ENCODE measurements around the gene GREB1. TPM values are rescaled to one million over a fixed set of nuclear protein-coding genes. Genes with fewer than 3 reads are reported as not detected.

The GREB1 gene
- total RNA-seq, 1 experiment from 2014 or later: 16.5 TPM

- H4K20me1 ChIP-seq (ENCODE audit: control insufficient read depth, insufficient read depth, insufficient read length): no peaks in the 10 kb centered on the region
- no peaks in the 10 kb centered on the region for H3K9me3 ChIP-seq (ENCODE audit: control insufficient read depth, low read depth, low read length)
- no peak overlapping the region for H2AFZ ChIP-seq (ENCODE audit: low read length)
- Mint-ChIP-seq H3K4me3 (no peak overlapping the region), H3K4me1 (no peaks in the 10 kb centered on the region), H3K27me3 (ENCODE audit: low read depth) (peaks cover 1% of the 10 kb centered on the region; the same call in 1 of the 2 replicates), H3K27ac (no peak overlapping the region), H3K36me3 (ENCODE audit: insufficient read depth in 1 of 3, low read depth in 3 of 3) (peaks cover 2 to 5% (median 4%) of the 10 kb centered on the region in 3 experiments; a peak in 4 of 7 replicates), H3K9me3 (no peaks in the 10 kb centered on the region)
- H4K5ac ChIP-seq (ENCODE audit: insufficient read length, low read depth, low read length): no peak overlapping the region
- no peak overlapping the region for H3T11ph ChIP-seq (ENCODE audit: low read length)
- H3K14ac ChIP-seq (ENCODE audit: insufficient read depth, low read length): no peak overlapping the region; the same call in 1 of the 2 replicates
- TF ChIP-seq, protein P1, sequence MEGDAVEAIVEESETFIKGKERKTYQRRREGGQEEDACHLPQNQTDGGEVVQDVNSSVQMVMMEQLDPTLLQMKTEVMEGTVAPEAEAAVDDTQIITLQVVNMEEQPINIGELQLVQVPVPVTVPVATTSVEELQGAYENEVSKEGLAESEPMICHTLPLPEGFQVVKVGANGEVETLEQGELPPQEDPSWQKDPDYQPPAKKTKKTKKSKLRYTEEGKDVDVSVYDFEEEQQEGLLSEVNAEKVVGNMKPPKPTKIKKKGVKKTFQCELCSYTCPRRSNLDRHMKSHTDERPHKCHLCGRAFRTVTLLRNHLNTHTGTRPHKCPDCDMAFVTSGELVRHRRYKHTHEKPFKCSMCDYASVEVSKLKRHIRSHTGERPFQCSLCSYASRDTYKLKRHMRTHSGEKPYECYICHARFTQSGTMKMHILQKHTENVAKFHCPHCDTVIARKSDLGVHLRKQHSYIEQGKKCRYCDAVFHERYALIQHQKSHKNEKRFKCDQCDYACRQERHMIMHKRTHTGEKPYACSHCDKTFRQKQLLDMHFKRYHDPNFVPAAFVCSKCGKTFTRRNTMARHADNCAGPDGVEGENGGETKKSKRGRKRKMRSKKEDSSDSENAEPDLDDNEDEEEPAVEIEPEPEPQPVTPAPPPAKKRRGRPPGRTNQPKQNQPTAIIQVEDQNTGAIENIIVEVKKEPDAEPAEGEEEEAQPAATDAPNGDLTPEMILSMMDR (conservative IDR thresholded peaks at IDR 0.05): no peak
- DNase-seq: no peak
- no peak overlapping the region for H3K56ac ChIP-seq (ENCODE audit: insufficient read length, low read depth, low read length)
- no peak overlapping the region for H3K18ac ChIP-seq (ENCODE audit: insufficient read length, low read depth, low read length)
- H2BK20ac ChIP-seq (ENCODE audit: low read depth, low read length, poor library complexity, severe bottlenecking): no peak overlapping the region
- H2BK120ac ChIP-seq (ENCODE audit: low read depth, low read length, poor library complexity, severe bottlenecking): no peak overlapping the region
- H2AK5ac ChIP-seq (ENCODE audit: insufficient read length, low read length): no peak overlapping the region
- H3K79me2 ChIP-seq (ENCODE audit: insufficient read depth, low read length): no peaks in the 10 kb centered on the region
- H3K9ac ChIP-seq (ENCODE audit: extremely low read depth, insufficient read length, low read length): no peak overlapping the region
- no peak overlapping the region for H2BK5ac ChIP-seq (ENCODE audit: insufficient read length, low read length)
- no peak overlapping the region for H4K91ac ChIP-seq (ENCODE audit: insufficient read length, low read depth, low read length)
- H2BK15ac ChIP-seq (ENCODE audit: low read depth, low read length): no peak overlapping the region
- H3K23ac ChIP-seq (ENCODE audit: insufficient read length, low read depth, low read length): no peak overlapping the region
- no peak overlapping the region for H3K4me2 ChIP-seq (ENCODE audit: insufficient read depth, insufficient read length, low read length)
- no peak overlapping the region for H4K8ac ChIP-seq (replicated peaks; ENCODE audit: insufficient read length, low read depth, low read length)
- no peaks in the 10 kb centered on the region for H3K79me1 ChIP-seq (ENCODE audit: insufficient read depth, low read depth, low read length, poor library complexity, severe bottlenecking)
- WGBS (ENCODE audit: extremely low coverage, insufficient read length, low lambda C conversion rate): no CpG with 5 or more reads among the region's 3 CpGs
- H3K27me3 ChIP-seq (ENCODE audit: insufficient read depth, low read length): no peaks in the 10 kb centered on the region
- no peaks in the 10 kb centered on the region for H3K23me2 ChIP-seq (ENCODE audit: insufficient read length, low read depth, low read length, poor library complexity, severe bottlenecking)
- H3K4me1 ChIP-seq (ENCODE audit: insufficient read depth, low read length): no peaks in the 10 kb centered on the region
- H3K4ac ChIP-seq (ENCODE audit: low read depth, low read length): no peak overlapping the region
- no peak overlapping the region for H2BK12ac ChIP-seq (ENCODE audit: insufficient read length, low read depth, low read length)
- H3K27ac ChIP-seq (ENCODE audit: insufficient read length, low read depth, low read length): no peak overlapping the region
Observed at GRCh38 chr2:11646530-11646929, 112.7 kb downstream of the GREB1 start.
